ENCODE data around the gene SH3PXD2A. TPM values are rescaled to one million over a fixed set of nuclear protein-coding genes. Genes with fewer than 3 reads are reported as not detected.

The SH3PXD2A gene
- total and polyA plus RNA-seq, 9 of the 15 experiments (the other 6 are each of a cell fraction or from before 2014, with no cell fraction given): 0.41 to 9.3 (median 2.5) TPM

DNA sequence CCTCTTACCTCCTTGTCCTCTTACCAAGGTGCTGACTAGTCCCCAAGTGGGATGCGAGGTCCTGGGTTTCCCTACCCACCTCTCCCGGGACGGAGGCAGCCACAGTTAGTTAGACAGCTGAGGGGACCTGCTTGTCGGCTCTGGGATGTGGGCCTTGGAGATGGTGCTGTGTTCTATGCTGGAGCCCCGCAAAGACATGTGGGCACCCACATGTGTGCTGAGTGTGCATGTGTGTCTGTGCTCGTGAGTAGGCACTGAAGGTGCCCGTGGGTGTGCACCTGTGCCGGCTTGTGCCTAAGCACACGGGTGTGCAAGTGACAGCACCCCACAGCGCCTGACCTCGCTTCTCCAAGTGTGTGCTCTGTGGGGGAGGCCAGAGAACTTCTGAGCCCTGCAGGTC, 299.7 kb downstream of the SH3PXD2A start:
- H3K27ac ChIP-seq (ENCODE audit: extremely low read depth, low read depth, low read length): no peak overlapping the region
- H4K20me1 ChIP-seq (replicated peaks; ENCODE audit: control insufficient read depth, insufficient read depth, low read length): peaks cover 4% of the 10 kb centered on the region; the same call in 1 of the 2 replicates
- 13% methylated on average over 6 of the region's 11 CpGs for WGBS (ENCODE audit: insufficient coverage, low coverage, missing lambda C conversion rate)
- FAIRE-seq (no peak), DNase-seq (ENCODE audit: extremely low read depth in 1 of 4, low spot score in 3 of 4) (no peak), ATAC-seq (no peak)
- BruUV-seq (replicated peaks): no TSS peak
- peaks cover 0 to 13% of the 10 kb centered on the region in 2 experiments; a peak in 3 of 5 replicates for H3K4me1 ChIP-seq (replicated peaks in 1 of 2; ENCODE audit: control insufficient read depth in 2 of 2, insufficient read depth in 2 of 2, low read length in 2 of 2)
- no peaks in the 10 kb centered on the region for H3K9me3 ChIP-seq (replicated peaks; ENCODE audit: control insufficient read depth, insufficient read depth, low read depth, low read length)
- peaks cover 5 to 66% of the 10 kb centered on the region in 2 experiments; a peak in 4 of 5 replicates for H3K27me3 ChIP-seq (ENCODE audit: control insufficient read depth in 2 of 2, insufficient read depth in 2 of 2, low read length in 2 of 2)
- no peaks in the 10 kb centered on the region for H3K9me1 ChIP-seq (ENCODE audit: control insufficient read depth, insufficient read depth, low read length)
- no peak overlapping the region for H3K4me2 ChIP-seq (ENCODE audit: insufficient read depth, low read length)
- H3K9ac ChIP-seq (ENCODE audit: insufficient read depth in 1 of 2, low read depth in 2 of 2, low read length in 2 of 2): no peak overlapping the region
- H3K36me3 ChIP-seq (ENCODE audit: control insufficient read depth, insufficient read depth, low read length): no peaks in the 10 kb centered on the region
- intact Hi-C loops (cut with micrococcal nuclease): no loop called here
- no peak overlapping the region for H3K4me3 ChIP-seq
- H3K79me2 ChIP-seq (ENCODE audit: control insufficient read depth, insufficient read depth, low read length): no peaks in the 10 kb centered on the region
- H2AFZ ChIP-seq (ENCODE audit: low read depth, low read length): no peak overlapping the region
- in situ Hi-C loops (cut with MboI): no loop called here
- ChIA-PET CTCF (ENCODE audit: low intra/inter-chr PET ratio) (no interaction called here), POLR2A (interaction anchor here (0.6 kb wide), 1 partner anchor 86 kb away, joined by 4 read pairs; no protein-coding TSS in a partner anchor)
- TF ChIP-seq RBFOX2 (IDR thresholded peaks at IDR 0.05; ENCODE audit: low read depth, low read length) (no peak), ZNF655 (CRISPR knock-in tag; IDR thresholded peaks at IDR 0.05) (no peak), U2AF1 (optimal IDR thresholded peaks at IDR 0.05; ENCODE audit: low read depth, low read length) (no peak), GABPB2 (CRISPR knock-in tag; conservative IDR thresholded peaks at IDR 0.05) (no peak), CBX5 (IDR thresholded peaks at IDR 0.05; ENCODE audit: borderline replicate concordance, low read depth) (no peak), DMBX1 (CRISPR knock-in tag; IDR thresholded peaks at IDR 0.05; ENCODE audit: borderline replicate concordance) (no peak)
- TF ChIP-seq, protein P1, sequence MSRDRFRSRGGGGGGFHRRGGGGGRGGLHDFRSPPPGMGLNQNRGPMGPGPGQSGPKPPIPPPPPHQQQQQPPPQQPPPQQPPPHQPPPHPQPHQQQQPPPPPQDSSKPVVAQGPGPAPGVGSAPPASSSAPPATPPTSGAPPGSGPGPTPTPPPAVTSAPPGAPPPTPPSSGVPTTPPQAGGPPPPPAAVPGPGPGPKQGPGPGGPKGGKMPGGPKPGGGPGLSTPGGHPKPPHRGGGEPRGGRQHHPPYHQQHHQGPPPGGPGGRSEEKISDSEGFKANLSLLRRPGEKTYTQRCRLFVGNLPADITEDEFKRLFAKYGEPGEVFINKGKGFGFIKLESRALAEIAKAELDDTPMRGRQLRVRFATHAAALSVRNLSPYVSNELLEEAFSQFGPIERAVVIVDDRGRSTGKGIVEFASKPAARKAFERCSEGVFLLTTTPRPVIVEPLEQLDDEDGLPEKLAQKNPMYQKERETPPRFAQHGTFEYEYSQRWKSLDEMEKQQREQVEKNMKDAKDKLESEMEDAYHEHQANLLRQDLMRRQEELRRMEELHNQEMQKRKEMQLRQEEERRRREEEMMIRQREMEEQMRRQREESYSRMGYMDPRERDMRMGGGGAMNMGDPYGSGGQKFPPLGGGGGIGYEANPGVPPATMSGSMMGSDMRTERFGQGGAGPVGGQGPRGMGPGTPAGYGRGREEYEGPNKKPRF (IDR thresholded peaks at IDR 0.05; ENCODE audit: low read depth, low read length): no peak
- TF ChIP-seq, protein P2, sequence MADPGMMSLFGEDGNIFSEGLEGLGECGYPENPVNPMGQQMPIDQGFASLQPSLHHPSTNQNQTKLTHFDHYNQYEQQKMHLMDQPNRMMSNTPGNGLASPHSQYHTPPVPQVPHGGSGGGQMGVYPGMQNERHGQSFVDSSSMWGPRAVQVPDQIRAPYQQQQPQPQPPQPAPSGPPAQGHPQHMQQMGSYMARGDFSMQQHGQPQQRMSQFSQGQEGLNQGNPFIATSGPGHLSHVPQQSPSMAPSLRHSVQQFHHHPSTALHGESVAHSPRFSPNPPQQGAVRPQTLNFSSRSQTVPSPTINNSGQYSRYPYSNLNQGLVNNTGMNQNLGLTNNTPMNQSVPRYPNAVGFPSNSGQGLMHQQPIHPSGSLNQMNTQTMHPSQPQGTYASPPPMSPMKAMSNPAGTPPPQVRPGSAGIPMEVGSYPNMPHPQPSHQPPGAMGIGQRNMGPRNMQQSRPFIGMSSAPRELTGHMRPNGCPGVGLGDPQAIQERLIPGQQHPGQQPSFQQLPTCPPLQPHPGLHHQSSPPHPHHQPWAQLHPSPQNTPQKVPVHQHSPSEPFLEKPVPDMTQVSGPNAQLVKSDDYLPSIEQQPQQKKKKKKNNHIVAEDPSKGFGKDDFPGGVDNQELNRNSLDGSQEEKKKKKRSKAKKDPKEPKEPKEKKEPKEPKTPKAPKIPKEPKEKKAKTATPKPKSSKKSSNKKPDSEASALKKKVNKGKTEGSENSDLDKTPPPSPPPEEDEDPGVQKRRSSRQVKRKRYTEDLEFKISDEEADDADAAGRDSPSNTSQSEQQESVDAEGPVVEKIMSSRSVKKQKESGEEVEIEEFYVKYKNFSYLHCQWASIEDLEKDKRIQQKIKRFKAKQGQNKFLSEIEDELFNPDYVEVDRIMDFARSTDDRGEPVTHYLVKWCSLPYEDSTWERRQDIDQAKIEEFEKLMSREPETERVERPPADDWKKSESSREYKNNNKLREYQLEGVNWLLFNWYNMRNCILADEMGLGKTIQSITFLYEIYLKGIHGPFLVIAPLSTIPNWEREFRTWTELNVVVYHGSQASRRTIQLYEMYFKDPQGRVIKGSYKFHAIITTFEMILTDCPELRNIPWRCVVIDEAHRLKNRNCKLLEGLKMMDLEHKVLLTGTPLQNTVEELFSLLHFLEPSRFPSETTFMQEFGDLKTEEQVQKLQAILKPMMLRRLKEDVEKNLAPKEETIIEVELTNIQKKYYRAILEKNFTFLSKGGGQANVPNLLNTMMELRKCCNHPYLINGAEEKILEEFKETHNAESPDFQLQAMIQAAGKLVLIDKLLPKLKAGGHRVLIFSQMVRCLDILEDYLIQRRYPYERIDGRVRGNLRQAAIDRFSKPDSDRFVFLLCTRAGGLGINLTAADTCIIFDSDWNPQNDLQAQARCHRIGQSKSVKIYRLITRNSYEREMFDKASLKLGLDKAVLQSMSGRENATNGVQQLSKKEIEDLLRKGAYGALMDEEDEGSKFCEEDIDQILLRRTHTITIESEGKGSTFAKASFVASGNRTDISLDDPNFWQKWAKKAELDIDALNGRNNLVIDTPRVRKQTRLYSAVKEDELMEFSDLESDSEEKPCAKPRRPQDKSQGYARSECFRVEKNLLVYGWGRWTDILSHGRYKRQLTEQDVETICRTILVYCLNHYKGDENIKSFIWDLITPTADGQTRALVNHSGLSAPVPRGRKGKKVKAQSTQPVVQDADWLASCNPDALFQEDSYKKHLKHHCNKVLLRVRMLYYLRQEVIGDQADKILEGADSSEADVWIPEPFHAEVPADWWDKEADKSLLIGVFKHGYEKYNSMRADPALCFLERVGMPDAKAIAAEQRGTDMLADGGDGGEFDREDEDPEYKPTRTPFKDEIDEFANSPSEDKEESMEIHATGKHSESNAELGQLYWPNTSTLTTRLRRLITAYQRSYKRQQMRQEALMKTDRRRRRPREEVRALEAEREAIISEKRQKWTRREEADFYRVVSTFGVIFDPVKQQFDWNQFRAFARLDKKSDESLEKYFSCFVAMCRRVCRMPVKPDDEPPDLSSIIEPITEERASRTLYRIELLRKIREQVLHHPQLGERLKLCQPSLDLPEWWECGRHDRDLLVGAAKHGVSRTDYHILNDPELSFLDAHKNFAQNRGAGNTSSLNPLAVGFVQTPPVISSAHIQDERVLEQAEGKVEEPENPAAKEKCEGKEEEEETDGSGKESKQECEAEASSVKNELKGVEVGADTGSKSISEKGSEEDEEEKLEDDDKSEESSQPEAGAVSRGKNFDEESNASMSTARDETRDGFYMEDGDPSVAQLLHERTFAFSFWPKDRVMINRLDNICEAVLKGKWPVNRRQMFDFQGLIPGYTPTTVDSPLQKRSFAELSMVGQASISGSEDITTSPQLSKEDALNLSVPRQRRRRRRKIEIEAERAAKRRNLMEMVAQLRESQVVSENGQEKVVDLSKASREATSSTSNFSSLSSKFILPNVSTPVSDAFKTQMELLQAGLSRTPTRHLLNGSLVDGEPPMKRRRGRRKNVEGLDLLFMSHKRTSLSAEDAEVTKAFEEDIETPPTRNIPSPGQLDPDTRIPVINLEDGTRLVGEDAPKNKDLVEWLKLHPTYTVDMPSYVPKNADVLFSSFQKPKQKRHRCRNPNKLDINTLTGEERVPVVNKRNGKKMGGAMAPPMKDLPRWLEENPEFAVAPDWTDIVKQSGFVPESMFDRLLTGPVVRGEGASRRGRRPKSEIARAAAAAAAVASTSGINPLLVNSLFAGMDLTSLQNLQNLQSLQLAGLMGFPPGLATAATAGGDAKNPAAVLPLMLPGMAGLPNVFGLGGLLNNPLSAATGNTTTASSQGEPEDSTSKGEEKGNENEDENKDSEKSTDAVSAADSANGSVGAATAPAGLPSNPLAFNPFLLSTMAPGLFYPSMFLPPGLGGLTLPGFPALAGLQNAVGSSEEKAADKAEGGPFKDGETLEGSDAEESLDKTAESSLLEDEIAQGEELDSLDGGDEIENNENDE (IDR thresholded peaks at IDR 0.05; ENCODE audit: low read depth, low read length): no peak

Data from K562 (cell line).